DOHH2 (cell line): ENCODE measurements around the gene SELENOS.

ENCODE experiments used
- H3F3A ChIP-seq: fragments of 200-600 bp; sonication (generic), shearing (Covaris generic); 2 replicates; pipeline ENCODE4 v1.6.0; 2016; ENCODE audit warnings: antibody characterized with exemption, mild to moderate bottlenecking; ENCODE audit not compliant: control insufficient read depth, insufficient read depth
- H3K27ac ChIP-seq: fragments of 200-600 bp; sonication (generic); 2 replicates; pipeline ENCODE4 v1.5.1; 2014; ENCODE audit warnings: low read depth, mild to moderate bottlenecking, low read length, moderate library complexity
- H3K27me3 ChIP-seq: fragments of 200-600 bp; sonication (generic); 2 replicates; pipeline ENCODE4 v1.6.1; 2014; ENCODE audit warnings: mild to moderate bottlenecking, low read length, mixed read lengths; ENCODE audit not compliant: control insufficient read depth
- H3K36me3 ChIP-seq: fragments of 200-600 bp; sonication (generic); 2 replicates; pipeline ENCODE4 v1.6.1; 2014; ENCODE audit warnings: mild to moderate bottlenecking, low read length, moderate library complexity, mixed read lengths; ENCODE audit not compliant: control insufficient read depth
- H3K4me1 ChIP-seq: fragments of 200-600 bp; sonication (generic); 2 replicates; pipeline ENCODE4 v1.6.1; 2014; ENCODE audit warnings: mild to moderate bottlenecking, low read length, mixed read lengths; ENCODE audit not compliant: control insufficient read depth
- H3K4me2 ChIP-seq: fragments of 200-600 bp; sonication (generic); 2 replicates; pipeline ENCODE4 v1.6.0; 2014; ENCODE audit warnings: mild to moderate bottlenecking, low read length, moderate library complexity
- H3K4me3 ChIP-seq: fragments of 200-600 bp; sonication (generic); 2 replicates; pipeline ENCODE4 v1.5.1; 2014; ENCODE audit warnings: mild to moderate bottlenecking, low read length, mixed read lengths
- H3K79me2 ChIP-seq: fragments of 200-600 bp; sonication (generic); 2 replicates; pipeline ENCODE4 v1.6.1; 2014; ENCODE audit warnings: mild to moderate bottlenecking, low read length, mixed read lengths; ENCODE audit not compliant: control insufficient read depth
- H3K9me2 ChIP-seq: fragments of 200-600 bp; sonication (generic); replicated peaks from 2 replicates; pipeline ENCODE4 v1.6.1; 2014; ENCODE audit warnings: mild to moderate bottlenecking, low read length, mixed read lengths; ENCODE audit not compliant: control insufficient read depth
- H3K9me3 ChIP-seq: fragments of 200-600 bp; sonication (generic); 2 replicates; pipeline ENCODE4 v1.6.1; 2014; ENCODE audit warnings: antibody characterized with exemption, low read length, mixed read lengths; ENCODE audit not compliant: control insufficient read depth, insufficient read depth
- H4K20me1 ChIP-seq: fragments of 200-600 bp; sonication (generic); 2 replicates; pipeline ENCODE4 v1.6.0; 2014; ENCODE audit warnings: low read depth, mild to moderate bottlenecking, antibody characterized with exemption, low read length, moderate library complexity; ENCODE audit not compliant: control insufficient read depth, insufficient read depth
- EZH2phosphoT487 ChIP-seq: fragments of 200-600 bp; sonication (generic); IDR thresholded peaks from 2 replicates; pipeline ENCODE4 v1.6.1; 2017; ENCODE audit warnings: borderline replicate concordance, mild to moderate bottlenecking, antibody characterized with exemption, low read length, moderate library complexity, mixed read lengths
- TF ChIP-seq, protein P1 (sequence below): fragments of 200-600 bp; sonication (generic); IDR thresholded peaks from one replicate; pipeline ENCODE4 v1.5.1; 2014; ENCODE audit warnings: antibody characterized with exemption, mild to moderate bottlenecking, low read depth, low read length; ENCODE audit not compliant: poor library complexity, severe bottlenecking

SELENOS gene

DNA sequence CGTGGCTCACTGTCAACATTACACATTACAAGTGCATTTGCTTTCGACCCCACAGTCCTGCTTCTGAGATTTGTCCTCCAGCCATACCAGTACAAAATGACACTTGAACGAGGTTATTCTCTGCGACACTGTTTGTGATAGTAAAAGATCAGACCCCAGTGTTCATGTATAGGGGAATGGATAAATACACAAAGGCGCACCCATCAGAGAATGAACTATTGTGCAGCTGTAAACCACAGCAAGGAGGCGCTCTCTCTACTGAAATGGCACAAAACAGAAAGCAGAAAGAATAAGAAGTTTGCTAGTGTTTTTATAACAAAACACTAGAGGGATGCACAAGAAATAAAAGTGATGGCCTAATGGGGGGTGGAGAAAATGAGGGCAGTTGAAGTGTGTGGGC, 20.5 kb downstream of the SELENOS start:
- Histone ChIP-seq H3K4me2 (no peak overlapping the region), H3K9me3 (no peaks in the 10 kb centered on the region), H3K79me2 (no peaks in the 10 kb centered on the region), H3F3A (no peaks in the 10 kb centered on the region), H3K36me3 (no peaks in the 10 kb centered on the region), H3K9me2 (no peaks in the 10 kb centered on the region), H3K4me3 (no peak overlapping the region), H3K27ac (no peak overlapping the region), H3K4me1 (peaks cover 10% of the 10 kb centered on the region), H3K27me3 (peaks cover 17% of the 10 kb centered on the region), H4K20me1 (no peaks in the 10 kb centered on the region)
- TF ChIP-seq EZH2phosphoT487 = no peak
- TF ChIP-seq, protein P1, sequence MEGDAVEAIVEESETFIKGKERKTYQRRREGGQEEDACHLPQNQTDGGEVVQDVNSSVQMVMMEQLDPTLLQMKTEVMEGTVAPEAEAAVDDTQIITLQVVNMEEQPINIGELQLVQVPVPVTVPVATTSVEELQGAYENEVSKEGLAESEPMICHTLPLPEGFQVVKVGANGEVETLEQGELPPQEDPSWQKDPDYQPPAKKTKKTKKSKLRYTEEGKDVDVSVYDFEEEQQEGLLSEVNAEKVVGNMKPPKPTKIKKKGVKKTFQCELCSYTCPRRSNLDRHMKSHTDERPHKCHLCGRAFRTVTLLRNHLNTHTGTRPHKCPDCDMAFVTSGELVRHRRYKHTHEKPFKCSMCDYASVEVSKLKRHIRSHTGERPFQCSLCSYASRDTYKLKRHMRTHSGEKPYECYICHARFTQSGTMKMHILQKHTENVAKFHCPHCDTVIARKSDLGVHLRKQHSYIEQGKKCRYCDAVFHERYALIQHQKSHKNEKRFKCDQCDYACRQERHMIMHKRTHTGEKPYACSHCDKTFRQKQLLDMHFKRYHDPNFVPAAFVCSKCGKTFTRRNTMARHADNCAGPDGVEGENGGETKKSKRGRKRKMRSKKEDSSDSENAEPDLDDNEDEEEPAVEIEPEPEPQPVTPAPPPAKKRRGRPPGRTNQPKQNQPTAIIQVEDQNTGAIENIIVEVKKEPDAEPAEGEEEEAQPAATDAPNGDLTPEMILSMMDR = peak; percentile 76

DNA sequence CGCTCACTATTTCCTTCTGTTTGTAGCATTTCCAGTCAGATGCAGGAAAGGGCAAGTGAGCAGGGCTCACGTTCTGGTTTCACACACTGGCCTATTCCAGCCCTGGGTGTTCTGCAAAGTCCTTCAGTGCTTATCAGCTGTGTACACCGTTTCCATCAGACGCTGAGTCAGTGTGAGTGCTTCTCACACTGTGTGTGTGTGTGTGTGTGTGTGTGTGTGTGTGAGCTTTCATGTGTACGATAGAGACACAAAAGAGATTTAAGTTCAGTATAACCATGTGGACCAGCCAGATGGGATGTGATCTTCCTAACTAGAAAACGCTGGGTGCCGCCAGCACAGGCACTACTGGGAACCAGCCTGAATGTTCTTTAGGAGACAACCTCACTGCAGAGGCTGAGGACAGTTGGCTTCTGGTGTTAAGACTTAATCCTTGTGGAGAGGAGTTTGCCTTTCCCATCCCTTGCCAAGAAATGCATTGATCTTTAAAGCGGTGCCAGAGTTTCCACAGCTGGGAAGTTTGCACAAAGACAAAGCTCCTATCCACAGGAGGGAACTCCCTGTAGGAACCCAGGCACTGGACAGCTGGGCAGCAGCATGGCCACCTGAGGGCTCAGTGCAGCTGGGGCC, 21.6 kb downstream of the SELENOS start:
- no peak overlapping the region for H3K4me2 ChIP-seq
- no peaks in the 10 kb centered on the region for H3K9me3 ChIP-seq
- H3K27me3 ChIP-seq = peaks cover 15% of the 10 kb centered on the region; the same call in 1 of the 2 replicates
- H3K36me3 ChIP-seq = no peaks in the 10 kb centered on the region
- H3K79me2 ChIP-seq = peaks cover 3% of the 10 kb centered on the region
- peaks cover 11% of the 10 kb centered on the region for H3K4me1 ChIP-seq
- H3K9me2 ChIP-seq = no peaks in the 10 kb centered on the region
- H3K4me3 ChIP-seq = no peak overlapping the region
- H3F3A ChIP-seq = no peaks in the 10 kb centered on the region
- H3K27ac ChIP-seq = no peak overlapping the region
- TF ChIP-seq, protein P1 = no peak
- no peak for TF ChIP-seq EZH2phosphoT487
- peaks cover 2% of the 10 kb centered on the region; the same call in 1 of the 2 replicates for H4K20me1 ChIP-seq

DNA sequence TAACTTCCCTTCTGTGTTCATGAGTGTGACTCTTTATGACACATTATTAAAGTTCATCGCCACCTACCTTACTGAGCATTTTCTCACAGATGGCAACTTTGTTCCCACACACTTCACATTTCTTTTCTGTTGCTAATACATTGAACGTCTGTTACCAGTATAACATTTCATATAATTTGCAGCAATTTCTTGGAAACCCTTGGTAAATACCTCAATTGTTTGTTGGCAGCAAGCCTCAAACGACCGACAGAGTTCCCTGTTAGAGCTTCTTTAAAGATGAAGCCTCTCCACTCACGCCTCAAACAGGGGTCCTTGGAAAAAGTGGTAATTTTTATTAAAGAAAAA, 22.3 kb downstream of the SELENOS start:
- peaks cover 9% of the 10 kb centered on the region; the same call in 1 of the 2 replicates for H4K20me1 ChIP-seq
- H3K79me2 ChIP-seq = peaks cover 10% of the 10 kb centered on the region
- no peaks in the 10 kb centered on the region for H3K36me3 ChIP-seq
- H3K4me3 ChIP-seq = no peak overlapping the region
- no peaks in the 10 kb centered on the region for H3K9me2 ChIP-seq
- H3K27ac ChIP-seq = no peak overlapping the region
- H3F3A ChIP-seq = no peaks in the 10 kb centered on the region
- H3K9me3 ChIP-seq = no peaks in the 10 kb centered on the region
- TF ChIP-seq, protein P1 = no peak
- no peak for TF ChIP-seq EZH2phosphoT487
- H3K27me3 ChIP-seq = peaks cover 15% of the 10 kb centered on the region; the same call in 1 of the 2 replicates
- H3K4me2 ChIP-seq = no peak overlapping the region
- H3K4me1 ChIP-seq = peaks cover 18% of the 10 kb centered on the region
